HL-60 (cell line): ENCODE results near the gene OSBPL7.

Source experiments
- GABPA ChIP-seq: IDR thresholded peaks from 2 replicates; pipeline ENCODE4 v1.6.1; 2012; ENCODE audit warnings: low read depth
- SPI1 ChIP-seq: IDR thresholded peaks from 2 replicates; pipeline ENCODE4 v1.6.1; 2012; ENCODE audit warnings: low read depth, mild to moderate bottlenecking, borderline replicate concordance
- TF ChIP-seq, protein P1 (sequence below): IDR thresholded peaks from one replicate; pipeline ENCODE4 v1.5.1; 2011; ENCODE audit warnings: low read length, control low read depth, inconsistent platforms; ENCODE audit not compliant: insufficient read depth

DNA sequence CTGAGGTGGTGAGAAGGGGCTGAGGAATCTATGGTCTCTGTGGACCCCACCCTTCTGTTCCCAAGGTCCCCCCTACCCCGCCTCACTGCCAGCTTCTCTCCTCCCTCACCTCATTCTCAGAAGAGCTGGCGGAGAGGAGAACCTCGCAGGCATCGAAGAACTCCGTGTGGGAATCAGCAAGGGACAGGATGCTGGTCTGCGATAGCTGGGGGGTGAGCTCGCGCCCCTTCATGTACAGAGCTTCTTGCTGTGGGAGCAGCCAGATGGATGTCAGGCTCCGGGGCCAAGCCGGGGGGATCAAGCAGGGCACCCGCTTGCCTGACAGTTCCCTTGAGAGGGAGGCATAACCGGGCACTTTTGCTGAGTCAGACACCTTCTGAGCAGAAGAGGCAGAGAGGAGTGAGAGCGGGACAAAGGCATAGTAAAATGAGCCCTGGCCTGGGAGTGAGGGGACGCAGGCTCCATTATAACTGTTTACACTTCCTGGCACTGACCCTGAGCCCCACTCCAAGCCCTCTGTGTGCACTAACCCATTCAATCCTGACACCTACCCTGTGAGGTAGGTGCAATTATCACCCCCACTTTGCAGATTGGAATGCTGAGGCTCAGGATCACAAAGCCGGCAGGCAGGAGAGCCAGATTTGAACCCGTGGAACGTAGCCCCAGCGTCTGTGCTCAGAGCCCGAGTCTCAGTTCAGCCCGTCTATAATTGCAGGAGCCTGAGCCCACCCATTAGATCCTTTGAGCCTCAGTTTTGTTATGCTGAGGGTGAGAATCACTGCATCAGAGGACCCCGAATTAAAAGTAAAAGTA, 6.3 kb downstream of the OSBPL7 start:
- no peak for TF ChIP-seq GABPA
- TF ChIP-seq, protein P1, sequence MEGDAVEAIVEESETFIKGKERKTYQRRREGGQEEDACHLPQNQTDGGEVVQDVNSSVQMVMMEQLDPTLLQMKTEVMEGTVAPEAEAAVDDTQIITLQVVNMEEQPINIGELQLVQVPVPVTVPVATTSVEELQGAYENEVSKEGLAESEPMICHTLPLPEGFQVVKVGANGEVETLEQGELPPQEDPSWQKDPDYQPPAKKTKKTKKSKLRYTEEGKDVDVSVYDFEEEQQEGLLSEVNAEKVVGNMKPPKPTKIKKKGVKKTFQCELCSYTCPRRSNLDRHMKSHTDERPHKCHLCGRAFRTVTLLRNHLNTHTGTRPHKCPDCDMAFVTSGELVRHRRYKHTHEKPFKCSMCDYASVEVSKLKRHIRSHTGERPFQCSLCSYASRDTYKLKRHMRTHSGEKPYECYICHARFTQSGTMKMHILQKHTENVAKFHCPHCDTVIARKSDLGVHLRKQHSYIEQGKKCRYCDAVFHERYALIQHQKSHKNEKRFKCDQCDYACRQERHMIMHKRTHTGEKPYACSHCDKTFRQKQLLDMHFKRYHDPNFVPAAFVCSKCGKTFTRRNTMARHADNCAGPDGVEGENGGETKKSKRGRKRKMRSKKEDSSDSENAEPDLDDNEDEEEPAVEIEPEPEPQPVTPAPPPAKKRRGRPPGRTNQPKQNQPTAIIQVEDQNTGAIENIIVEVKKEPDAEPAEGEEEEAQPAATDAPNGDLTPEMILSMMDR, result no peak
- no peak for TF ChIP-seq SPI1
